K562 (cell line): Measurements from ENCODE around the gene PARD3B. TPM values are rescaled to one million over a fixed set of nuclear protein-coding genes. Genes with fewer than 3 reads are reported as not detected.

Source experiments
- ATAC-seq: fragments of 200-7000 bp; cut with Tn5 transposase; 3 replicates; pipeline ENCODE4 v1.9.1; 2020; ENCODE audit warnings: moderate library complexity
- BruUV-seq: library from RNA; stranded (reverse); fragments of 400-500 nt; replicated peaks from 2 replicates; lab custom pipeline; 2021; lab: Mats Ljungman, UMichigan
- CTCF ChIA-PET: fragments of 300-600 bp; formaldehyde crosslinking; extraction: SDS; loops from one replicate; lab custom pipeline; 2021; ENCODE audit warnings: low intra/inter-chr PET ratio; lab: Yijun Ruan, JAX
- POLR2A ChIA-PET: fragments of 300-600, 350-650 bp; sonication (Branson Sonifier 250); formaldehyde crosslinking; extraction: SDS; loops from one replicate; lab custom pipeline; 2021; ENCODE audit warnings: antibody characterized with exemption, inconsistent platforms; lab: Yijun Ruan, JAX
- DNase-seq, 4 experiments: peaks; one replicate each; pipeline versions ENCODE4 v3.0.0 to v3.0.0-alpha.2; 2011 to 2018; ENCODE audit warnings: low spot score in 3 of 4, mixed read lengths in 3 of 4; ENCODE audit errors: extremely low read depth in 1 of 4
- FAIRE-seq: peaks from 2 replicates; lab custom pipeline; 2011; peaks lifted over from hg19 to GRCh38; lab: Jason Lieb, UNC
- H2AFZ ChIP-seq: 2 replicates; pipeline ENCODE4 v1.6.0; 2011; ENCODE audit warnings: low read depth, low read length, control low read depth, inconsistent platforms
- H3K27ac ChIP-seq: fragments of 200-600 bp; 3 replicates; pipeline ENCODE4 v1.8.0; 2011; ENCODE audit warnings: low read depth, mild to moderate bottlenecking, control low read depth, inconsistent platforms, low read length, moderate library complexity, mixed read lengths; ENCODE audit errors: extremely low read depth
- H3K27me3 ChIP-seq, 2 experiments: fragments of 300-600 bp in 1 of 2; 2 replicates in 1 of 2; 3 replicates in 1 of 2; pipeline versions ENCODE4 v1.6.0 to v1.8.0; 2011; ENCODE audit warnings: inconsistent platforms in 2 of 2, low read length in 2 of 2, mild to moderate bottlenecking in 1 of 2, mixed read lengths in 1 of 2, moderate library complexity in 1 of 2; ENCODE audit not compliant: control insufficient read depth in 2 of 2, insufficient read depth in 2 of 2
- H3K36me3 ChIP-seq: fragments of 300-600 bp; 3 replicates; pipeline ENCODE4 v1.8.0; 2011; ENCODE audit warnings: mild to moderate bottlenecking, low read length, inconsistent platforms; ENCODE audit not compliant: control insufficient read depth, insufficient read depth
- H3K4me1 ChIP-seq, 2 experiments: fragments of 200-600 bp in 1 of 2; replicated peaks in 1 of 2; 2 replicates in 1 of 2; 3 replicates in 1 of 2; pipeline versions ENCODE4 v1.5.1 to v1.8.0; 2011; ENCODE audit warnings: inconsistent platforms in 2 of 2, low read length in 2 of 2, mild to moderate bottlenecking in 1 of 2, mixed read lengths in 1 of 2, moderate library complexity in 1 of 2; ENCODE audit not compliant: control insufficient read depth in 2 of 2, insufficient read depth in 2 of 2
- H3K4me2 ChIP-seq: 2 replicates; pipeline ENCODE4 v1.6.1; 2011; ENCODE audit warnings: low read length, control low read depth, inconsistent platforms, mixed read lengths; ENCODE audit not compliant: insufficient read depth
- H3K4me3 ChIP-seq: fragments of 200-600 bp; sonication (generic), shearing (Covaris generic); 2 replicates; pipeline ENCODE4 v1.5.1; 2016; ENCODE audit warnings: control low read depth, inconsistent platforms
- H3K79me2 ChIP-seq: fragments of 200-600 bp; 3 replicates; pipeline ENCODE4 v1.8.0; 2011; ENCODE audit warnings: low read length, inconsistent platforms; ENCODE audit not compliant: control insufficient read depth, insufficient read depth
- H3K9ac ChIP-seq, 2 experiments: 2 replicates each; pipeline versions ENCODE4 v1.6.0 to v1.6.1; 2011; ENCODE audit warnings: low read depth in 2 of 2, low read length in 2 of 2, control low read depth in 1 of 2, inconsistent platforms in 1 of 2, mild to moderate bottlenecking in 1 of 2, mixed read lengths in 1 of 2; ENCODE audit not compliant: insufficient read depth in 1 of 2
- H3K9me1 ChIP-seq: one replicate; pipeline ENCODE4 v1.6.0; 2011; ENCODE audit warnings: inconsistent platforms, mild to moderate bottlenecking, low read length, moderate library complexity; ENCODE audit not compliant: control insufficient read depth, insufficient read depth
- H3K9me3 ChIP-seq: replicated peaks from 2 replicates; pipeline ENCODE4 v1.5.1; 2011; ENCODE audit warnings: low read depth, low read length, inconsistent platforms; ENCODE audit not compliant: control insufficient read depth, insufficient read depth
- H4K20me1 ChIP-seq: replicated peaks from 2 replicates; pipeline ENCODE4 v1.6.1; 2011; ENCODE audit warnings: low read length, inconsistent platforms, mixed read lengths; ENCODE audit not compliant: control insufficient read depth, insufficient read depth
- BCLAF1 ChIP-seq, 2 experiments: fragments of 450-650 bp in 1 of 2; IDR thresholded peaks; 2 replicates each; pipeline ENCODE4 v1.6.1; 2011 to 2017; ENCODE audit warnings: low read depth in 2 of 2, antibody characterized with exemption in 1 of 2, borderline replicate concordance in 1 of 2, low read length in 1 of 2, mild to moderate bottlenecking in 1 of 2, mixed read lengths in 1 of 2; ENCODE audit not compliant: control insufficient read depth in 1 of 2
- CBFA2T2 ChIP-seq: fragments of 450-650 bp; conservative IDR thresholded peaks from 2 replicates; pipeline ENCODE4 v1.6.1; 2017; ENCODE audit warnings: mild to moderate bottlenecking
- CBFA2T3 ChIP-seq: fragments of 450-650 bp; IDR thresholded peaks from 2 replicates; pipeline ENCODE4 v1.6.1; 2017
- ILF3 ChIP-seq: fragments of 450-650 bp; IDR thresholded peaks from 2 replicates; pipeline ENCODE4 v1.6.1; 2018; ENCODE audit warnings: antibody characterized with exemption, mild to moderate bottlenecking, moderate library complexity, borderline replicate concordance
- MNT ChIP-seq, 2 experiments: fragments of 450-650 bp; conservative IDR thresholded peaks; 2 replicates each; pipeline ENCODE4 v1.6.1; 2017; ENCODE audit warnings: mild to moderate bottlenecking in 2 of 2, moderate library complexity in 2 of 2
- NR2F6 ChIP-seq: fragments of 450-650 bp; formaldehyde crosslinking; IDR thresholded peaks from 2 replicates; pipeline ENCODE4 v1.4.0; 2020; ENCODE audit warnings: mild to moderate bottlenecking
- PBX2 ChIP-seq, 2 experiments: IDR thresholded peaks in 1 of 2; conservative IDR thresholded peaks in 1 of 2; 2 replicates each; pipeline ENCODE4 v1.6.1; 2016; ENCODE audit warnings: low read depth in 2 of 2, mild to moderate bottlenecking in 1 of 2, missing compliant biosample characterization in 1 of 2, missing genetic modification characterization in 1 of 2, moderate library complexity in 1 of 2
- RCOR1 ChIP-seq, 2 experiments: IDR thresholded peaks; 2 replicates each; pipeline ENCODE4 v1.6.1; 2012; ENCODE audit warnings: low read depth in 2 of 2, low read length in 2 of 2, borderline replicate concordance in 1 of 2, improper control_type of control experiment in 1 of 2
- SRF ChIP-seq, 2 experiments: fragments of 250-450, 450-650 bp in 1 of 2; sonication (Bioruptor Pico) in 1 of 2; sonication (generic) in 1 of 2; formaldehyde crosslinking; IDR thresholded peaks; 2 replicates each; pipeline versions ENCODE4 v1.5.0 to v1.5.1; 2020 to 2022; ENCODE audit warnings: mild to moderate bottlenecking in 1 of 2, missing genetic modification reagents in 1 of 2
- TEAD1 ChIP-seq, 2 experiments: fragments of 450-650 bp in 1 of 2; sonication (generic) in 1 of 2; formaldehyde crosslinking; IDR thresholded peaks; 2 replicates each; pipeline versions ENCODE4 v1.4.0 to v1.8.0; 2020 to 2022; ENCODE audit warnings: mild to moderate bottlenecking in 2 of 2, missing genetic modification reagents in 1 of 2
- TOE1 ChIP-seq, 2 experiments: fragments of 450-650 bp in 1 of 2; sonication (generic) in 1 of 2; formaldehyde crosslinking in 1 of 2; IDR thresholded peaks; 2 replicates each; pipeline versions ENCODE4 v1.7.1 to v1.8.0; 2016 to 2022; ENCODE audit warnings: borderline replicate concordance in 2 of 2, mild to moderate bottlenecking in 2 of 2, antibody characterized with exemption in 1 of 2, inconsistent platforms in 1 of 2, low read depth in 1 of 2, missing genetic modification reagents in 1 of 2, moderate library complexity in 1 of 2
- ZNF316 ChIP-seq: fragments of 450-650 bp; IDR thresholded peaks from 2 replicates; pipeline ENCODE4 v1.6.1; 2016
- WGBS: fragments of 100-300 bp; shearing (Covaris generic); methylation state at CpG from one replicate; pipeline ENCODE4 v1.1.6; 2016; ENCODE audit warnings: low coverage, mixed read lengths; ENCODE audit not compliant: insufficient coverage; ENCODE audit errors: missing lambda C conversion rate; 5-methylcytosine and 5-hydroxymethylcytosine counted together
- in situ Hi-C: fragments of 300-500 bp; cut with MboI; formaldehyde crosslinking; loops from 4 replicates; pipeline ENCODE4 v1.15.0; 2018; ENCODE audit warnings: inconsistent platforms, mixed read lengths
- intact Hi-C: fragments of 100-400 bp; cut with micrococcal nuclease; formaldehyde crosslinking; loops from 2 replicates; pipeline ENCODE4 v1.14.2; 2022
- polyA plus RNA-seq, 8 experiments: library from polyadenylated mRNA; depleted of rRNA in 4 of 8; stranded (reverse) in 5 of 8; unstranded in 3 of 8; fragments of >200 nt; fragmentation: Nextera tagmentation in 2 of 8; fragmentation: Illumina TruSeq in 1 of 8; extraction: Ambion mirVana in 2 of 8; extraction: Trizol in 1 of 8; gene quantifications; 2 replicates each; pipeline versions ENCODE4 v1.2.1 to v1.2.3, GENCODE V29; 2011 to 2014; ENCODE audit warnings: inconsistent platforms in 1 of 8, missing spikeins in 1 of 8
- total RNA-seq, 7 experiments: library from RNA; depleted of rRNA in 6 of 7; stranded (reverse); fragments of >200 nt in 6 of 7; fragmentation: Illumina TruSeq in 2 of 7; extraction: Trizol in 2 of 7; gene quantifications; 2 replicates each; pipeline versions ENCODE4 v1.2.1 to v1.2.3, GENCODE V29; 2011 to 2021; ENCODE audit warnings: low replicate concordance in 1 of 7

Gene PARD3B
- total and polyA plus RNA-seq, 9 of the 15 experiments (the other 6 are each of a cell fraction or from before 2014, with no cell fraction given): 0.15 to 3.0 (median 1.1) TPM

GRCh38 chr2:204504594-204504993, 40.7 kb upstream of the PARD3B start (continued):
- TF ChIP-seq CBFA2T2: no peak
- no peak for TF ChIP-seq ZNF316
- no peak for TF ChIP-seq NR2F6

GRCh38 chr2:204505488-204505887, 39.8 kb upstream of the PARD3B start:
- Histone ChIP-seq H4K20me1 (no peaks in the 10 kb centered on the region), H2AFZ (no peak overlapping the region), H3K79me2 (no peaks in the 10 kb centered on the region), H3K27ac (no peak overlapping the region), H3K4me1 (no peaks in the 10 kb centered on the region; a peak in 1 of 5 replicates), H3K27me3 (no peaks in the 10 kb centered on the region), H3K9me1 (no peaks in the 10 kb centered on the region), H3K4me2 (no peak overlapping the region), H3K36me3 (no peaks in the 10 kb centered on the region), H3K4me3 (no peak overlapping the region), H3K9ac (no peak overlapping the region), H3K9me3 (no peaks in the 10 kb centered on the region)
- intact Hi-C loops: no loop called here
- FAIRE-seq: no peak
- WGBS: 6% methylated on average over 2 of the region's 2 CpGs
- POLR2A ChIA-PET: interaction anchor here (1.1 kb wide), 1 partner anchor 16 kb away, joined by 3 read pairs; no protein-coding TSS in a partner anchor
- no TSS peak for BruUV-seq
- no peak for DNase-seq
- CTCF ChIA-PET: no interaction called here
- in situ Hi-C loops: no loop called here
- no peak for ATAC-seq
- no peak for TF ChIP-seq PBX2 (CRISPR knock-in tag; IDR thresholded peaks at IDR 0.05; ENCODE audit: low read depth)
- no peak for TF ChIP-seq PBX2 (tag; conservative IDR thresholded peaks at IDR 0.05; ENCODE audit: low read depth)
- TF ChIP-seq ILF3: no peak
- TF ChIP-seq BCLAF1 (IDR thresholded peaks at IDR 0.05; ENCODE audit: borderline replicate concordance in 1 of 2, control insufficient read depth in 1 of 2, low read depth in 2 of 2, low read length in 1 of 2): no peak
- TF ChIP-seq SRF (CRISPR knock-in tag; IDR thresholded peaks at IDR 0.05): no peak
- peak in 1 of 2 experiments; percentile 66; a peak in 1 of 4 replicates for TF ChIP-seq RCOR1 (IDR thresholded peaks at IDR 0.05; ENCODE audit: borderline replicate concordance in 1 of 2, low read depth in 2 of 2, low read length in 2 of 2)
- no peak for TF ChIP-seq MNT (conservative IDR thresholded peaks at IDR 0.05)
- TF ChIP-seq CBFA2T3: peak; percentile 51; the same call in 1 of the 2 replicates
- no peak for TF ChIP-seq TEAD1 (CRISPR knock-in tag; IDR thresholded peaks at IDR 0.05)
- no peak for TF ChIP-seq TOE1 (IDR thresholded peaks at IDR 0.05; ENCODE audit: borderline replicate concordance)
- no peak for TF ChIP-seq TOE1 (CRISPR knock-in tag; IDR thresholded peaks at IDR 0.05; ENCODE audit: borderline replicate concordance, low read depth)
